GM18873 (cell line): ENCODE data around the gene COLGALT1.

Source experiments
- ATAC-seq: cut with Tn5 transposase; IDR thresholded peaks from one replicate; pipeline ENCODE4 v1.9.1; 2021; ENCODE audit warnings: mild to moderate bottlenecking, moderate library complexity, moderate number of reproducible peaks; ENCODE audit not compliant: unreplicated experiment, low FRiP score

COLGALT1 gene

GRCh38 chr19:17617807-17618192 is 62.4 kb downstream of the COLGALT1 start:
- no peak for ATAC-seq

GRCh38 chr19:17618281-17618903 is 62.9 kb downstream of the COLGALT1 start:
- no peak for ATAC-seq

- ATAC-seq: no peak
Measured at GRCh38 chr19:17618936-17619335, 63.5 kb downstream of the COLGALT1 start.

GRCh38 chr19:17620696-17621095 is 65.2 kb downstream of the COLGALT1 start:
- ATAC-seq: no peak

- no peak for ATAC-seq
Measured at GRCh38 chr19:17623224-17623935, 67.9 kb downstream of the COLGALT1 start.

GRCh38 chr19:17624314-17624991 is 69.0 kb downstream of the COLGALT1 start:
- ATAC-seq: no peak

- ATAC-seq: no peak
Measured at GRCh38 chr19:17625043-17625442, 69.6 kb downstream of the COLGALT1 start.

GRCh38 chr19:17625980-17626379 is 70.5 kb downstream of the COLGALT1 start:
- ATAC-seq: no peak

GRCh38 chr19:17626456-17627015 is 71.1 kb downstream of the COLGALT1 start:
- no peak for ATAC-seq

- no peak for ATAC-seq
Measured at GRCh38 chr19:17627161-17627560, 71.7 kb downstream of the COLGALT1 start.

- no peak for ATAC-seq
Measured at GRCh38 chr19:17627921-17628320, 72.5 kb downstream of the COLGALT1 start.

- no peak for ATAC-seq
Measured at GRCh38 chr19:17629760-17630159, 74.3 kb downstream of the COLGALT1 start.

- ATAC-seq: no peak
Measured at GRCh38 chr19:17632577-17632976, 77.1 kb downstream of the COLGALT1 start.
